ENCODE data around the gene BMPR2. TPM values are rescaled to one million over a fixed set of nuclear protein-coding genes. Genes with fewer than 3 reads are reported as not detected.

Gene BMPR2
- total and polyA plus RNA-seq, 2 of the 8 experiments (the other 6 are each of a cell fraction or from before 2014, with no cell fraction given) = 5.5 to 19.8 TPM

- no peak for TF ChIP-seq EZH2 (IDR thresholded peaks at IDR 0.05; ENCODE audit: low read depth, low read length, severe bottlenecking)
- TF ChIP-seq EGR1 (IDR thresholded peaks at IDR 0.05; ENCODE audit: borderline replicate concordance, low read depth, low read length) = no peak
- TF ChIP-seq ASH2L (IDR thresholded peaks at IDR 0.05; ENCODE audit: low read length) = no peak
- TF ChIP-seq, protein P1, sequence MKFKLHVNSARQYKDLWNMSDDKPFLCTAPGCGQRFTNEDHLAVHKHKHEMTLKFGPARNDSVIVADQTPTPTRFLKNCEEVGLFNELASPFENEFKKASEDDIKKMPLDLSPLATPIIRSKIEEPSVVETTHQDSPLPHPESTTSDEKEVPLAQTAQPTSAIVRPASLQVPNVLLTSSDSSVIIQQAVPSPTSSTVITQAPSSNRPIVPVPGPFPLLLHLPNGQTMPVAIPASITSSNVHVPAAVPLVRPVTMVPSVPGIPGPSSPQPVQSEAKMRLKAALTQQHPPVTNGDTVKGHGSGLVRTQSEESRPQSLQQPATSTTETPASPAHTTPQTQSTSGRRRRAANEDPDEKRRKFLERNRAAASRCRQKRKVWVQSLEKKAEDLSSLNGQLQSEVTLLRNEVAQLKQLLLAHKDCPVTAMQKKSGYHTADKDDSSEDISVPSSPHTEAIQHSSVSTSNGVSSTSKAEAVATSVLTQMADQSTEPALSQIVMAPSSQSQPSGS (IDR thresholded peaks at IDR 0.05; ENCODE audit: low read length) = no peak
- TF ChIP-seq CHD2 (IDR thresholded peaks at IDR 0.05; ENCODE audit: low read length) = no peak
- TF ChIP-seq MAX (IDR thresholded peaks at IDR 0.05) = no peak
Observed at GRCh38 chr2:202514732-202515131, 138.6 kb downstream of the BMPR2 start (continued).
